Body of pancreas (tissue), 4 donors: ENCODE measurements around the gene TOR1AIP1.

ENCODE experiments used
- POLR2A ChIP-seq, 3 donors: fragments of 450-650 bp; IDR thresholded peaks; one replicate each; pipeline ENCODE4 v1.6.1; 2016; ENCODE audit warnings: antibody characterized with exemption in 3 of 3, mild to moderate bottlenecking in 2 of 3
- TF ChIP-seq, protein P1 (sequence below), 7 experiments: fragments of 450-650 bp in 4 of 7; fragments of 200-600 bp in 3 of 7; sonication (generic) in 3 of 7; IDR thresholded peaks; one replicate each; pipeline ENCODE4 v1.5.1; 2016 to 2019; ENCODE audit warnings: antibody characterized with exemption in 7 of 7

DNA sequence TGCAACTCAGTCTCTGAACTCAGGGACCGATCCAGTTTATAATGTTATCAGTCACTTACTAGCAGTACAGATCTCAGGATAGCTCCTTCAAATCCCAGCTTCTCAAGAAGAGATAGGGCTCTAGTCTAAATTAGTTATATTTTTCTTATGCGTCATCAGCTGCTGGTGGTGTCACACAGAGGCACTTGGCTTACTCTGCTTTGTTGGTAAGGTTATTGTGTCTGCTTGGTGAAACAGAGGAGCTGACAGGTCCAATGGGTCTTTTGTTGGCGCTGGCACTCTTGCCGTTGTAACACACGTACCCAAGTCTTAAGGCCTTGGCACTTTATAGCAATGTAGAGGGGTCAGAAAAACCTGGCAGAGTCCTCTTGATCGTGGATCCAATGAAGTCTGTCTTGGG lies 16.7 kb upstream of the TOR1AIP1 start:
- TF ChIP-seq, protein P1, sequence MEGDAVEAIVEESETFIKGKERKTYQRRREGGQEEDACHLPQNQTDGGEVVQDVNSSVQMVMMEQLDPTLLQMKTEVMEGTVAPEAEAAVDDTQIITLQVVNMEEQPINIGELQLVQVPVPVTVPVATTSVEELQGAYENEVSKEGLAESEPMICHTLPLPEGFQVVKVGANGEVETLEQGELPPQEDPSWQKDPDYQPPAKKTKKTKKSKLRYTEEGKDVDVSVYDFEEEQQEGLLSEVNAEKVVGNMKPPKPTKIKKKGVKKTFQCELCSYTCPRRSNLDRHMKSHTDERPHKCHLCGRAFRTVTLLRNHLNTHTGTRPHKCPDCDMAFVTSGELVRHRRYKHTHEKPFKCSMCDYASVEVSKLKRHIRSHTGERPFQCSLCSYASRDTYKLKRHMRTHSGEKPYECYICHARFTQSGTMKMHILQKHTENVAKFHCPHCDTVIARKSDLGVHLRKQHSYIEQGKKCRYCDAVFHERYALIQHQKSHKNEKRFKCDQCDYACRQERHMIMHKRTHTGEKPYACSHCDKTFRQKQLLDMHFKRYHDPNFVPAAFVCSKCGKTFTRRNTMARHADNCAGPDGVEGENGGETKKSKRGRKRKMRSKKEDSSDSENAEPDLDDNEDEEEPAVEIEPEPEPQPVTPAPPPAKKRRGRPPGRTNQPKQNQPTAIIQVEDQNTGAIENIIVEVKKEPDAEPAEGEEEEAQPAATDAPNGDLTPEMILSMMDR (IDR thresholded peaks at IDR 0.05), result no peak
- TF ChIP-seq POLR2A (IDR thresholded peaks at IDR 0.05), result no peak
